ENCODE measurements around the gene CUX1. TPM values are rescaled to one million over a fixed set of nuclear protein-coding genes. Genes with fewer than 3 reads are reported as not detected.

CUX1 gene
- total RNA-seq, 1 experiment from 2014 or later: 64.3 TPM

DNA sequence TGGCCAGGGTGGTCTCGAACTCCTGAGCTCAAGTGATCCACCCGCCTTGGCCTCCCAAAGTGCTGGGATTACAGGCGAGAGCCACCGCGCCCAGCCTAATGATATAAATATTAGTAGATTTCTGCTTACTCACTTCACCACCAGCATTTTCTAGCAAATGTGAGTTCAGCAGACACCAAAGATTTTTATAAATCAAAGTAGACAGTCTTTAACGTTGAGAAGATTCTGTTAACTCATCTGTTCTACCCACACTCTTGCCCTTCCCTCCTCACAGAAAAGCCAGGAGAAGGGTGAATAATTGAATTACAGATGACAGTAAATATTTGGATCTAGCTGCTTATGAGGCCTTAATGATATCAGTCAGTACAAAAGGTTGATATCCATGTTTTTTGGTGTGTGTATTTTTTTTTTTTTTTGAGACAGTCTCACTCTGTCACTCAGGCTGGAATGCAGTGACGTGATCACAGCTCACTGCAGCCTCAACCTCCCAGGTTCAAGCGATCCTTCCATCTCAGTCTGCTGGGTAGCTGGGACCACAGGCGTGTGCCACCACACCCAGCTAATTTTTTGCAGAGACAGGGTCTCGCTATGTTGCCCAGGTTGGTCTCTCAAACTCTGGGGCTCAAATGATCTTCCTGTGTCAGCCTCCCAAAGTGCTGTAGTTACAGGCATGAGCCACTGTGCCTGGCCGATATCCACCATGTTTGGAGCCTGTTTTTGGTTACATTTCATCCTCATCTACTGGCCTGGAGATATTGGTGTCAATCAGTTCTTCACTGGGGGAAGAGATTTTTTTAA is 120.5 kb downstream of the CUX1 start:
- ATAC-seq: no peak
- H3K27ac Mint-ChIP-seq: peak overlapping the region; percentile 95

DNA sequence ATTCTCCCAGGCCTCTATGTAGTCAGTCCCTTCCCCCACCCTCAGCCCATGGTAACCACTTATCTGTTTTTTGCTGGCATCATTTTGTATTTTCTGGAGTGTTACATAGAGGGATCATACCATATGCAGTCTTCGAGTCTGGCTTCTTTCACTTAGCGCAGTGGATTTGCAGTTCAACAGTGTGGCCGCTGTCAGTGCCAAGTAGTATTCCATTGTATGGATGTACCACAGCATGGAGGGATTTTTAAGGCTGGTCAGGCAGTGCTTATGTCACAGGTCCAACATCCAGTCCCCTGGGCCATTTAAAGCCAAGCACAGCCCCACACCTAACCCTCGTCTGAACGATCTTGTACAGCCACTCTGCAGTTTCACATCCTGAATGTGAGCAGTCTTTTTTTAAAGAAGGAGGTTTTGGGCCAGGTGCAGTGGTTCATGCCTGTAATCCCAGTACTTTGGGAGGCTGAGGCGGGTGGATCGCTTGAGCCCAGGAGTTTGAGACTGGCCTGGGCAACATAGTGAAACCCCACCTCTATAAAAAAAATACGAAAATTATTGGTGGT is 121.8 kb downstream of the CUX1 start:
- Mint-ChIP-seq H3K27ac (peak overlapping the region; percentile 80), H3K9me3 (peaks cover 4% of the 10 kb centered on the region), H3K4me3 (no peak overlapping the region), H3K27me3 (ENCODE audit: low read depth) (no peaks in the 10 kb centered on the region), H3K4me1 (peaks cover 80% of the 10 kb centered on the region), H3K36me3 (peaks cover 7% of the 10 kb centered on the region)
- CTCF ChIA-PET: interaction anchor here (0.6 kb wide), 1 partner anchor 298 kb away, joined by 3 read pairs; no protein-coding TSS in a partner anchor
- no peak for ATAC-seq
- POLR2A ChIA-PET: interaction anchor here (0.6 kb wide), 1 partner anchor 39 kb away, joined by 3 read pairs; no protein-coding TSS in a partner anchor
- DNase-seq (ENCODE audit: low spot score): no peak
- no peak for TF ChIP-seq SOX15 (CRISPR knock-in tag; IDR thresholded peaks at IDR 0.05)
- TF ChIP-seq JUN (CRISPR knock-in tag; IDR thresholded peaks at IDR 0.05): no peak
- TF ChIP-seq EMX1 (CRISPR knock-in tag; IDR thresholded peaks at IDR 0.05): no peak
- no peak for TF ChIP-seq ZNF138 (CRISPR knock-in tag; conservative IDR thresholded peaks at IDR 0.05)
- no peak for TF ChIP-seq CREB1 (CRISPR knock-in tag; IDR thresholded peaks at IDR 0.05)
- no peak for TF ChIP-seq PRRX2 (CRISPR knock-in tag; IDR thresholded peaks at IDR 0.05)
- TF ChIP-seq, protein P1, sequence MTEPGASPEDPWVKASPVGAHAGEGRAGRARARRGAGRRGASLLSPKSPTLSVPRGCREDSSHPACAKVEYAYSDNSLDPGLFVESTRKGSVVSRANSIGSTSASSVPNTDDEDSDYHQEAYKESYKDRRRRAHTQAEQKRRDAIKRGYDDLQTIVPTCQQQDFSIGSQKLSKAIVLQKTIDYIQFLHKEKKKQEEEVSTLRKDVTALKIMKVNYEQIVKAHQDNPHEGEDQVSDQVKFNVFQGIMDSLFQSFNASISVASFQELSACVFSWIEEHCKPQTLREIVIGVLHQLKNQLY (CRISPR knock-in tag; IDR thresholded peaks at IDR 0.05): no peak

More for the DNA sequence above, 120.5 kb downstream of the CUX1 start:
- Mint-ChIP-seq H3K36me3 (peaks cover 7% of the 10 kb centered on the region), H3K9me3 (peaks cover 4% of the 10 kb centered on the region), H3K4me1 (peaks cover 82% of the 10 kb centered on the region), H3K27me3 (ENCODE audit: low read depth) (no peaks in the 10 kb centered on the region), H3K4me3 (no peak overlapping the region)
- ChIA-PET CTCF (no interaction called here), POLR2A (interaction anchor here (0.6 to 0.7 kb wide), 2 partner anchors 16 to 187 kb away, joined by 3 read pairs; no protein-coding TSS in a partner anchor)
- DNase-seq (ENCODE audit: low spot score): no peak
- TF ChIP-seq ZNF121 (CRISPR knock-in tag; IDR thresholded peaks at IDR 0.05): peak; percentile 90
- TF ChIP-seq, protein P2, sequence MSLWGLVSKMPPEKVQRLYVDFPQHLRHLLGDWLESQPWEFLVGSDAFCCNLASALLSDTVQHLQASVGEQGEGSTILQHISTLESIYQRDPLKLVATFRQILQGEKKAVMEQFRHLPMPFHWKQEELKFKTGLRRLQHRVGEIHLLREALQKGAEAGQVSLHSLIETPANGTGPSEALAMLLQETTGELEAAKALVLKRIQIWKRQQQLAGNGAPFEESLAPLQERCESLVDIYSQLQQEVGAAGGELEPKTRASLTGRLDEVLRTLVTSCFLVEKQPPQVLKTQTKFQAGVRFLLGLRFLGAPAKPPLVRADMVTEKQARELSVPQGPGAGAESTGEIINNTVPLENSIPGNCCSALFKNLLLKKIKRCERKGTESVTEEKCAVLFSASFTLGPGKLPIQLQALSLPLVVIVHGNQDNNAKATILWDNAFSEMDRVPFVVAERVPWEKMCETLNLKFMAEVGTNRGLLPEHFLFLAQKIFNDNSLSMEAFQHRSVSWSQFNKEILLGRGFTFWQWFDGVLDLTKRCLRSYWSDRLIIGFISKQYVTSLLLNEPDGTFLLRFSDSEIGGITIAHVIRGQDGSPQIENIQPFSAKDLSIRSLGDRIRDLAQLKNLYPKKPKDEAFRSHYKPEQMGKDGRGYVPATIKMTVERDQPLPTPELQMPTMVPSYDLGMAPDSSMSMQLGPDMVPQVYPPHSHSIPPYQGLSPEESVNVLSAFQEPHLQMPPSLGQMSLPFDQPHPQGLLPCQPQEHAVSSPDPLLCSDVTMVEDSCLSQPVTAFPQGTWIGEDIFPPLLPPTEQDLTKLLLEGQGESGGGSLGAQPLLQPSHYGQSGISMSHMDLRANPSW (CRISPR knock-in tag; conservative IDR thresholded peaks at IDR 0.05; ENCODE audit: low read depth): no peak

DNA sequence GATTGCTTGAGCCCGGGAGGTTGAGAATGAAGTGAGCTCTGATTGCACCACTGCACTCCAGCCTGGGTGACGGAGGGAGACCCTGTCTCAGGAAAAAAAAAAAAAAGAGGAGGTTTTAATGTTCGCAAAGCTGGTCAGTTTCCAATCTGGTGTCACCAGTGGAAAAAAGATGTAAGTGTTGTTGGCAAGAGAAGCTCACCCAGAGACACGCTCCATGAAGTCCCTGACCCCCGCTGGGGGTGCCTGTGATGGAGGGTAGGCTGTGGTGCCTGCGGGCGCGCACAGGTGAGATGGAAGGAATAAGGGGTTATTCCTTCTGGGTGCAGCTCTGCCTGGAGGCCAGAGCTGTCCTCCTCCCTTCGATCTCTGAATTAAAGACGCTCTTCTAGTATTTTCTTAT is 122.7 kb downstream of the CUX1 start:
- DNase-seq (ENCODE audit: low spot score) (no peak), ATAC-seq (no peak)
- Mint-ChIP-seq H3K4me1 (peaks cover 80% of the 10 kb centered on the region), H3K9me3 (peaks cover 4% of the 10 kb centered on the region), H3K27ac (peak overlapping the region; percentile 94; the same call in 1 of the 2 replicates), H3K36me3 (peaks cover 7% of the 10 kb centered on the region), H3K27me3 (ENCODE audit: low read depth) (no peaks in the 10 kb centered on the region), H3K4me3 (no peak overlapping the region)
- ChIA-PET CTCF (interaction anchor here (0.5 to 1.4 kb wide), 7 partner anchors 10 to 196 kb away, joined by 3 to 6 read pairs (median 3); no protein-coding TSS in a partner anchor), POLR2A (interaction anchor here (0.6 to 1.1 kb wide), 2 partner anchors 38 to 45 kb away, joined by 3 read pairs; no protein-coding TSS in a partner anchor)
- TF ChIP-seq ZNF671 (CRISPR knock-in tag; IDR thresholded peaks at IDR 0.05) (no peak), RELA (CRISPR knock-in tag; IDR thresholded peaks at IDR 0.05; ENCODE audit: borderline replicate concordance) (no peak), MXD4 (CRISPR knock-in tag; IDR thresholded peaks at IDR 0.05; ENCODE audit: borderline replicate concordance) (no peak), ZNF121 (CRISPR knock-in tag; IDR thresholded peaks at IDR 0.05) (no peak), SMAD4 (CRISPR knock-in tag; IDR thresholded peaks at IDR 0.05) (no peak), SP1 (CRISPR knock-in tag; conservative IDR thresholded peaks at IDR 0.05) (no peak), NR2C2 (CRISPR knock-in tag; IDR thresholded peaks at IDR 0.05) (no peak), ZBTB21 (CRISPR knock-in tag; IDR thresholded peaks at IDR 0.05; ENCODE audit: borderline replicate concordance) (no peak)
- TF ChIP-seq, protein P3, sequence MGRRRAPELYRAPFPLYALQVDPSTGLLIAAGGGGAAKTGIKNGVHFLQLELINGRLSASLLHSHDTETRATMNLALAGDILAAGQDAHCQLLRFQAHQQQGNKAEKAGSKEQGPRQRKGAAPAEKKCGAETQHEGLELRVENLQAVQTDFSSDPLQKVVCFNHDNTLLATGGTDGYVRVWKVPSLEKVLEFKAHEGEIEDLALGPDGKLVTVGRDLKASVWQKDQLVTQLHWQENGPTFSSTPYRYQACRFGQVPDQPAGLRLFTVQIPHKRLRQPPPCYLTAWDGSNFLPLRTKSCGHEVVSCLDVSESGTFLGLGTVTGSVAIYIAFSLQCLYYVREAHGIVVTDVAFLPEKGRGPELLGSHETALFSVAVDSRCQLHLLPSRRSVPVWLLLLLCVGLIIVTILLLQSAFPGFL (CRISPR knock-in tag; IDR thresholded peaks at IDR 0.05; ENCODE audit: borderline replicate concordance): no peak
- TF ChIP-seq, protein P4, sequence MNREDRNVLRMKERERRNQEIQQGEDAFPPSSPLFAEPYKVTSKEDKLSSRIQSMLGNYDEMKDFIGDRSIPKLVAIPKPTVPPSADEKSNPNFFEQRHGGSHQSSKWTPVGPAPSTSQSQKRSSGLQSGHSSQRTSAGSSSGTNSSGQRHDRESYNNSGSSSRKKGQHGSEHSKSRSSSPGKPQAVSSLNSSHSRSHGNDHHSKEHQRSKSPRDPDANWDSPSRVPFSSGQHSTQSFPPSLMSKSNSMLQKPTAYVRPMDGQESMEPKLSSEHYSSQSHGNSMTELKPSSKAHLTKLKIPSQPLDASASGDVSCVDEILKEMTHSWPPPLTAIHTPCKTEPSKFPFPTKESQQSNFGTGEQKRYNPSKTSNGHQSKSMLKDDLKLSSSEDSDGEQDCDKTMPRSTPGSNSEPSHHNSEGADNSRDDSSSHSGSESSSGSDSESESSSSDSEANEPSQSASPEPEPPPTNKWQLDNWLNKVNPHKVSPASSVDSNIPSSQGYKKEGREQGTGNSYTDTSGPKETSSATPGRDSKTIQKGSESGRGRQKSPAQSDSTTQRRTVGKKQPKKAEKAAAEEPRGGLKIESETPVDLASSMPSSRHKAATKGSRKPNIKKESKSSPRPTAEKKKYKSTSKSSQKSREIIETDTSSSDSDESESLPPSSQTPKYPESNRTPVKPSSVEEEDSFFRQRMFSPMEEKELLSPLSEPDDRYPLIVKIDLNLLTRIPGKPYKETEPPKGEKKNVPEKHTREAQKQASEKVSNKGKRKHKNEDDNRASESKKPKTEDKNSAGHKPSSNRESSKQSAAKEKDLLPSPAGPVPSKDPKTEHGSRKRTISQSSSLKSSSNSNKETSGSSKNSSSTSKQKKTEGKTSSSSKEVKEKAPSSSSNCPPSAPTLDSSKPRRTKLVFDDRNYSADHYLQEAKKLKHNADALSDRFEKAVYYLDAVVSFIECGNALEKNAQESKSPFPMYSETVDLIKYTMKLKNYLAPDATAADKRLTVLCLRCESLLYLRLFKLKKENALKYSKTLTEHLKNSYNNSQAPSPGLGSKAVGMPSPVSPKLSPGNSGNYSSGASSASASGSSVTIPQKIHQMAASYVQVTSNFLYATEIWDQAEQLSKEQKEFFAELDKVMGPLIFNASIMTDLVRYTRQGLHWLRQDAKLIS (CRISPR knock-in tag; IDR thresholded peaks at IDR 0.05; ENCODE audit: borderline replicate concordance): no peak
- TF ChIP-seq, protein P5, sequence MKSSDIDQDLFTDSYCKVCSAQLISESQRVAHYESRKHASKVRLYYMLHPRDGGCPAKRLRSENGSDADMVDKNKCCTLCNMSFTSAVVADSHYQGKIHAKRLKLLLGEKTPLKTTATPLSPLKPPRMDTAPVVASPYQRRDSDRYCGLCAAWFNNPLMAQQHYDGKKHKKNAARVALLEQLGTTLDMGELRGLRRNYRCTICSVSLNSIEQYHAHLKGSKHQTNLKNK (CRISPR knock-in tag; IDR thresholded peaks at IDR 0.05): no peak
- TF ChIP-seq, protein P6, sequence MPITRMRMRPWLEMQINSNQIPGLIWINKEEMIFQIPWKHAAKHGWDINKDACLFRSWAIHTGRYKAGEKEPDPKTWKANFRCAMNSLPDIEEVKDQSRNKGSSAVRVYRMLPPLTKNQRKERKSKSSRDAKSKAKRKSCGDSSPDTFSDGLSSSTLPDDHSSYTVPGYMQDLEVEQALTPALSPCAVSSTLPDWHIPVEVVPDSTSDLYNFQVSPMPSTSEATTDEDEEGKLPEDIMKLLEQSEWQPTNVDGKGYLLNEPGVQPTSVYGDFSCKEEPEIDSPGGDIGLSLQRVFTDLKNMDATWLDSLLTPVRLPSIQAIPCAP (CRISPR knock-in tag; IDR thresholded peaks at IDR 0.05): no peak
